Stimulated activated naive CD8-positive, alpha-beta T cell treated with anti-CD3 and anti-CD28 coated beads, Interleukin-15, Interleukin-2, amounts not matched to agents 100 ng/mL and 50 ng/mL, for 24 hours (primary cell): ENCODE measurements around the gene HDAC3.

Experiments
- H3K27ac Mint-ChIP-seq: one replicate; pipeline ENCODE4 v1.8.0; 2021; ENCODE audit warnings: mild to moderate bottlenecking, mixed read lengths
- H3K27me3 Mint-ChIP-seq: one replicate; pipeline ENCODE4 v1.8.0; 2021; ENCODE audit warnings: mixed read lengths
- H3K36me3 Mint-ChIP-seq: one replicate; pipeline ENCODE4 v1.8.0; 2021; ENCODE audit warnings: low read depth, mixed read lengths
- H3K4me1 Mint-ChIP-seq: one replicate; pipeline ENCODE4 v1.8.0; 2021; ENCODE audit warnings: low read depth, mixed read lengths
- H3K4me3 Mint-ChIP-seq: one replicate; pipeline ENCODE4 v1.8.0; 2021; ENCODE audit warnings: mild to moderate bottlenecking, mixed read lengths
- H3K9me3 Mint-ChIP-seq: one replicate; pipeline ENCODE4 v1.8.0; 2021; ENCODE audit warnings: mixed read lengths

Gene HDAC3

DNA sequence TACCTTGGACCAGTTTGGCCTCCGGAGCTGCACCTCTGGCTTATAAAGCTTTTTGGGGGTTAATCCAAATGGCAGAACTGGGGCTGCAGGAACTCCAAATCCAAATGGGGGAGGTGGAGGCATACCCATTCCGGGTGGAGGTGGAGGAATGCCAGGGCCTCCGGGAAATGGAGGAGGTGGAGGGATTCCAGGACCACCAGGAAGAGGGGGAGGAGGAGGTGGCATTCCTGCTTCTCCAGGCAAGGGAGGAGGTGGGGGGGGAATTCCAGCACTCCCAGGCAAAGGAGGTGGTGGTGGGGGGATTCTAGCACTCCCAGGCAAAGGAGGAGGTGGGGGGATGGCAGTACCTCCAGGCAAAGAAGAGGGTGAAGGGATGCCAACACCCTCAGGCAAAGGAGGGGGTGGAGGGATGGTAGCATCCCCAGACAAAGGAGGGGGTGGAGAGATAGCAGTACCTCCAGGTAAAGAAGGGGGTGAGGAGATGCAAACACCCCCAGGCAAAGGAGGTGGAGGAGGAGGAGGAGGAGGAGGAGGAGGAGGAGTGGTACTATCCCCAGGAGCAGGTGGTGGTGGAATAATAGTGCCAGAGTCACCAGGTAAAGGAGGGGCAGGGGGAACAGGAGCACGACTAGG, 63.0 kb downstream of the HDAC3 start:
- H3K27me3 Mint-ChIP-seq: no peaks in the 10 kb centered on the region
- H3K27ac Mint-ChIP-seq: no peak overlapping the region
- no peak overlapping the region for H3K4me3 Mint-ChIP-seq
- no peaks in the 10 kb centered on the region for H3K9me3 Mint-ChIP-seq
- peaks cover 78% of the 10 kb centered on the region for H3K36me3 Mint-ChIP-seq
- H3K4me1 Mint-ChIP-seq: peaks cover 8% of the 10 kb centered on the region
